NCI-H82 treated with DMSO at 0.1 percent for 48 hours (cell line): ENCODE results near the gene TH.

Experiments
- DNase-seq: peaks from one replicate; lab custom pipeline; 2025; ENCODE audit not compliant: unreplicated experiment; lab: John Stamatoyannopoulos, UW

The TH gene

GRCh38 chr11:2163428-2163978 lies 8.1 kb downstream of the TH start:
- DNase-seq, result no peak

- no peak for DNase-seq
These were observed 10.8 kb downstream of the TH start, which contains the start of gene INS for GRCh38 chr11:2160736-2161259. Gene INS, minus strand, starts transcription at chr11:2161209. Its CDS starts 238 bp downstream, at chr11:2160971.

GRCh38 chr11:2159536-2160413 lies 11.8 kb downstream of the TH start:
- no peak for DNase-seq

- no peak for DNase-seq
These were observed 12.6 kb downstream of the TH start for GRCh38 chr11:2158966-2159365.

- DNase-seq, result no peak
These were observed 13.3 kb downstream of the TH start for GRCh38 chr11:2158296-2158737.

- DNase-seq, result no peak
These were observed 14.1 kb downstream of the TH start for GRCh38 chr11:2157294-2158040.

- no peak for DNase-seq
These were observed 15.0 kb downstream of the TH start for GRCh38 chr11:2156416-2157182.

- DNase-seq, result no peak
These were observed 16.1 kb downstream of the TH start for GRCh38 chr11:2155511-2155910.

GRCh38 chr11:2154889-2155288 lies 16.7 kb downstream of the TH start:
- no peak for DNase-seq

GRCh38 chr11:2154195-2154585 lies 17.4 kb downstream of the TH start:
- DNase-seq, result no peak

GRCh38 chr11:2153581-2154194 lies 17.9 kb downstream of the TH start:
- no peak for DNase-seq

GRCh38 chr11:2151500-2152257 lies 19.9 kb downstream of the TH start:
- peak; percentile 2 for DNase-seq

GRCh38 chr11:2149864-2150847 lies 21.5 kb downstream of the TH start:
- no peak for DNase-seq

- DNase-seq, result no peak
These were observed 22.2 kb downstream of the TH start for GRCh38 chr11:2149460-2149859.

GRCh38 chr11:2148595-2148994 lies 23.0 kb downstream of the TH start:
- DNase-seq, result no peak

GRCh38 chr11:2147391-2147790 lies 24.2 kb downstream of the TH start:
- no peak for DNase-seq

- DNase-seq, result no peak
These were observed 25.6 kb downstream of the TH start for GRCh38 chr11:2146051-2146450.

- no peak for DNase-seq
These were observed 26.9 kb downstream of the TH start for GRCh38 chr11:2144544-2145248.
